IPS-NIHi11 (cell line): ENCODE results near the gene ASCC2.
"Not testable (repeated sequence)": the region's sequence is repeated elsewhere in the genome, so short reads cannot be mapped to it uniquely, and the experiment has no call there.

ENCODE experiments used
- DNase-seq: peaks from one replicate; pipeline ENCODE4 v3.0.0; 2012; ENCODE audit warnings: mixed read lengths, low spot score

Gene ASCC2

DNA sequence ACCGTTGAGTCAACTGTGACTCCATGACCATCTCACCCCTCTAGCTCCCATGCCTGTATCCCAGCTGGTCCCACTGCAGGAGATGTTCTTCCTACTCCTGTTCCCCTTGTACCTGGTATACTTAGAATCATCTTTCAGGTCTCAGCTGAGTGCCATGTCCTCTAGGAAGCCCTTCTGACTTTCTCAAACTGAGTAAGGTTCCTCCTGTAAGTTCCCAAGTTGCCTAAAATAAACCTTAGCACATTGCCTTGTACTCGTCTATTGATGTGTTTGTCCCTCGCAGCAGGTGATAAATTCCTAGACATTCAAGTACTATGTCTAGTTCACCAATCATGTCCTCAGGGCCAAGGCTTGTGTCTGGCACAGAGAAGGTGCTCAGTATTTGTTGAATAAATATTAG, 18.4 kb upstream of the ASCC2 start:
- no peak for DNase-seq

DNA sequence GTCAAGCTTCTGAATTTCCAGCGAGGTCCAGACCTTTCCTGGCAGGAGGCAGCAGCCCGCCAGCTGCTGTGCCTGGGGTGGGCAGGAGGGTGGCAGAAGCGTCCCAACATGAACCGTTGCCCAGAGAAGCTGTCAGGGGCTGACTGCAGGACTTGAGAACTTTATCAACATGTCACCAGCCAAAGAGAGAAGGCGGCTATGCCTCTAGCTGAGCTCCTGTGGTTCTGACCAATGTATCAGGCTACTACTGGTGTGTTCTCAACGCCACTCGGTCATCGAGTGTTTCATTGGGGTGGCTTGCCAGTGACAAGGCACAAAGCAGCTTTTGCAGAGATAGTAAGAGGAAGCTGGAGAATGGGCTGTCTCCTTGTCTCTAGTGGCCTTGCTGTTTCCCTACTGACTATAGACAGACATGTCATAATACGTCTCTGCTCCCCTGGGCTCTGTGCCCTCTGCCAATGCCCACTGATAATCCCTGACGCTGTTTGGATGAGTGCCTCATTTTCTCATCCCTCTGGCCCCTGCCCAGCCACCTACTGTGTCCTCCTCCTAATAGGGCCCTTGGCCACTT, 17.6 kb upstream of the ASCC2 start:
- DNase-seq: no peak

GRCh38 chr22:29854432-29854831, 16.4 kb upstream of the ASCC2 start:
- no peak for DNase-seq

- DNase-seq: no peak
Measured at GRCh38 chr22:29848111-29848510, 10.0 kb upstream of the ASCC2 start.

DNA sequence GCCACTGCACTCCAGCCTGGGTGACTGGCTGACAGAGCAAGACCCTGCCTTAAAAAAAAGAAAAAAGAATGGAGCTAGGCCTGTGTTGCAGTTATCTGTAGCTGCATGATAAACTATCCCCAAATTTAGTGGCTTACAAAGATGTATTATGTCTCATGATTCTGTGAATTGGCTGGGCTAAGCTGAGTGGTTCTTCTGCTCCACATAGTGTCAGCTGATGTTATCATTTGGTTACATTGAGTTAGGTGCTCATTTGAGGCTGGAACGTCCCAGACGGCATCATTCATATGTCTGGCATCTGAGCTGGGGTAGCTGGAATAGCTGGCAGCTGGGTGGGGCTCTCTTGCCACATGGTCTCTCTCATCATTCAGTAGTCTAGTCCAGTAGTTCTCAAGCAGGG, 8.2 kb upstream of the ASCC2 start:
- DNase-seq: no peak

GRCh38 chr22:29842740-29843139, 4.7 kb upstream of the ASCC2 start:
- DNase-seq: no peak

GRCh38 chr22:29842172-29842571, 4.1 kb upstream of the ASCC2 start:
- DNase-seq: no peak

GRCh38 chr22:29840498-29840897, 2.4 kb upstream of the ASCC2 start:
- DNase-seq: no peak

- DNase-seq: no peak
Measured at GRCh38 chr22:29839039-29839438, 965 bp upstream of the ASCC2 start.

GRCh38 chr22:29838599-29838956, 504 bp upstream of the ASCC2 start:
- DNase-seq: no peak

DNA sequence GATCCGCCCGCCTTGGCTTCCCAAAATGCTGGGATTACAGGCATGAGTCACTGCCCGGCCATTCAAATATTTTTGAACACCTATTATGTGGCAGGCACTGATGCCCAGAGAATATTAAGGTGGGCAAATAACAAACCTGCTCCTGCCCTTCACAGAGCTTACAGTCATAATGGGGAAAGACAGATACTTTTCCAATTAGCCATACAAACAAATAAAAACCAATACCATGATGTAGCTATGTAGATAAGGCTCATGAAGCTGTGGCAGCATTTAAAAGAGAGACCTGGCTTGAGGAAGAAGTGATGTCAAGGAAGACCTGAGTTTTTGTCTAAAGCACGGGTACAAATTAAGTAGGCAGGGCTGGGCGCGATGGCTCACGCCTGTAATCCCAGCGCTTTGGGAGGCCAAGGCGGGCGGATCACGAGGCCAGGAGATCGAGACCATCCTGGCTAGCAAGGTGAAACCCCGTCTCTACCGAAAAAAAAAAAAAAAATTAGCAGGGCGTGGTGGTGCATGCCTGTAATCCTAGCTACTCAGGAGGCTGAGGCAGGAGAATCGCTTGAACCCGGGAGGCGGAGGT, 1.2 kb downstream of the ASCC2 start:
- not testable (repeated sequence) for DNase-seq

GRCh38 chr22:29834046-29834445, 4.0 kb downstream of the ASCC2 start:
- no peak for DNase-seq

- no peak for DNase-seq
Measured at GRCh38 chr22:29833392-29833965, 4.6 kb downstream of the ASCC2 start.

GRCh38 chr22:29831958-29832357, 6.1 kb downstream of the ASCC2 start:
- no peak for DNase-seq

DNA sequence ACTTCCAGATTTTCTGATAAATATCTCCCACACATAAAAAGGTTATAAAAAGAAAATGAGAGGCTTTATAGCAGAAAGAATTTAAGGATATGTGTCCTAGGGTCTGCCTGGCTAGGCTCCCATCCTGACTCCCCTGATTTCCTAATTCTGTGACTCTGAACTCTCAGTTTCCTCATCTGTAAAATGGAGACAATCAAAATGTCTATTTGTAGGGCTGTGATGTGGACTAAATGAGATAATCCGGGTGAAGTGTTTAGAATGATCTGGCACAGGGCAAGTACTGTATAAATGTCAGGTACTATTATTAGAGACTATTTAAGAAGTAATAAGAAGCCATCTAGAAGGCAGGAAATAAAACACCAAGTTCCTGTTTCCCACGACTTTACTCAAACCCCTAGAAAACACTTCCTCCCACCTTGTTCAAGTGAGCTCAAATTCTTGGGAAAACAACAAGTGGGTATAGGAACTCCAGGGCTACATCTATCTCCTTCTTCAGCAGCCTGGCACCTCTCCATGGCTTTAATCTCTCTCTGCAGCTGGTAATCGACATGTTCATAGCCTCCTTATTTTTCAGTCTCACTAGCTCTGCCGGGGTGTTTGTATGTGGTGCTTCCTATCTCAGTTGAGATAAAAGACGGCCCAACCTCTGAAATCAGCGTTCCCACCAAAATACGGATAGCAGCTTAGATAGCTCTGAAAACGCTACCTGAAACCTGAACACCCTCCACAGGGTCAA, 6.7 kb downstream of the ASCC2 start:
- no peak for DNase-seq

- DNase-seq: no peak
Measured at GRCh38 chr22:29830585-29830984, 7.5 kb downstream of the ASCC2 start.

DNA sequence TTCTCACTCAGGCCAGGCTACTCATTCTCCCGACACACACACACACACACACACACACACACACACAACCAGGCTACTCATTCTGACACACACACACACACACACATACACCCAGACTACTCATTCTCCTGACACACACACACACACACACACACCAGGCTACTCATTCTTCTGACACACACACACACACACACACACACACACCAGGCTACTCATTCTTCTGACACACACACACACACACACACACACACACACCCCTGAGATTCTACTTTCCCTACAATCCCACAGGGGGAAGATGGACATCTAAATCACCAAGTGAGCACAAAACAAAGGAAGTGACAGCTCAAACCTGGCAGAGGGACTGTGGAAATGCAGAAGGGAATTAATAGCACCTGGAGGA, 10.3 kb downstream of the ASCC2 start:
- not testable (repeated sequence) for DNase-seq

- DNase-seq: no peak
Measured at GRCh38 chr22:29827091-29827490, 11.0 kb downstream of the ASCC2 start.

- no peak for DNase-seq
Measured at GRCh38 chr22:29825578-29825977, 12.5 kb downstream of the ASCC2 start.

DNA sequence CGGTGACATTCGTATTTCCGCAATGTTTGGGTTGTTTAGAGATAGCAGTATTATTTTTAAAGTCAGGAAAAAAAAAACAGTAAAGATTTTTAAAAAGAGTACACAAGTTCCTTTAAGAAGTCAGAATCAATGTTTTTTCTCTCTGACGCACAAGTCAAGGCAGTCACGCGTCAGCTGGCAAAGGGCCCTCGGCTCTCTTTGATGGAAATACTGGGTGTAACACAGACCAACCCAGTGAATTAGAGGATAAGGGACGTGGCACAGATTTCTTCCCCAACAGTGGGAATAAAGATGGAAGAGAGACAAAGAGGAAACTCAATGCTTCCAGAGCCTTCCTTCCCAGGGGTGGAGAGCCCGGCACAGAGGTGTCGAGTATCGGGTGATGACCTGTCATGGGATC, 13.4 kb downstream of the ASCC2 start:
- no peak for DNase-seq

DNA sequence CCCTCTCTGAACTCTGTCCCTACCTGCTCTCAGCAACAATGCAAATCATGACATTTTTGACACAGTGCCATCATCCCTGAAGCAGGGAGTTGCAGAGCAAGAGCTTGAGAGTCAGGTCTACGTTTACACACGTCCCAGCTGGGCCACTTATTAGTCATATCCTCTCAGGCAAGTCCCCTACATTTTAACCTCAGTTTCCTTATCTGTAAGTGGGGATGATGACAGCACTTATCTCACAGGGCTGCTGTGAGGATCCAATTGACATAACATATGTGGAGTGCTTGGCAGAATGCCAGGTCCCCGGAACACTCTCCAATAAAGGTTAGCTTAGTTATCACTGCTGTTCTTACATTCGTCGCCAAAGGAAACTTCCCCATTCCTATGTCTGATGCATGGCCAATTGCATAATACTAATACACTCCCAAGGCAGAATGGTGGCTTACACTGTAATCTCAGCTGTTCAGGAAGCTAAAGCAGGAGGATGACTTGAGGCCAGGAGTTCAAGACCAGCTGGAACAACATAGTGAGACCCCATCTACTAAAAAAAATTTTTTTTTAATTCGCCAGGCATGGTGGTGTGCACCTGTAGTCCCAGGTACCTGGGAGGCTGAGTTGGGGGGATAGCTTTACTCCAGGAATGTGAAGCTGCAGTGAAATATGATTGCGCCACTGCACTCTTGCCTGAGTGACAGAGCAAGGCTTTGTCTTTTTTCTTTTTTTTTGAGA, 16.6 kb downstream of the ASCC2 start:
- DNase-seq: no peak

DNA sequence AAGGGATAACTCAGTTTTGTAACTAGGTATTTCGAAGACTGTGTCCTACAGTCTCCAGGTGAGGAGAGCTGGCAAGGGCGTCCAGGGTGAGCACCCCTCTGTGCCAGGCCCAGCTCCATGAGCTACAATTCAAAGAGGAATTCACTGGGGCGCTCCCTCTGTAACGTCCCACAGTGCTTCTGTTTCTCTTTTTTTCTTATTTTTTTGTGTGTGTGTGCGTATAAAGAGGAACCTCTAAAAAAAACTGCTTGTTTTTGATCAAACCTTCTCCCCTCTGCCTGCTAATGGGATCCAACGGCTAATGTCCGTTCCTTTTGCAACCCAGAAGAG, 17.1 kb downstream of the ASCC2 start:
- DNase-seq: no peak

DNA sequence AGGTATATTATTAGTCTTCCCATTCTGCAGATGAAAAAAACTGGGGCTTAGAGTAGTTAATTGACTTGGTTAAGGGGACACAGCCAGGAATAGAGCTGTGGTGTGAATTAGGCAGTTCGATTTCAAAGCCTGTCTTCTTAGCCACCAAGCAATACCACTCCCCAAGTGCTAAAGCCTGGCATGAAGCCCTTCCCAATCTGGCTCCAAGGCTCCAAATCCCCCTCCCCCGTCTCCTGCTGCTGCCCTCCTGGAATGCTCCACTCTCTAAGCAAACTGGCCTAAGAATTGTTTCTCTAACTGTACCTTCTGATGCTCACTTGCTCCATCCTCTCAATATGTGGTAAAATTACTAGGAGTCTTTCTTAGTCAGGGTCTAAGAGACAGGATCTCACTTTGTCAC, 18.6 kb downstream of the ASCC2 start:
- DNase-seq: no peak
